Hepatic stellate cell (primary cell): ENCODE results near the gene CCL14.

Source experiments
- DNase-seq: peaks from one replicate; pipeline ENCODE4 v3.0.0; 2011; ENCODE audit warnings: low spot score

CCL14 gene

GRCh38 chr17:35988164-35988563, 1.6 kb upstream of the CCL14 start:
- no peak for DNase-seq

GRCh38 chr17:35984140-35984539, 2.4 kb downstream of the CCL14 start:
- no peak for DNase-seq

- DNase-seq: no peak
Measured at GRCh38 chr17:35982409-35983191, 3.9 kb downstream of the CCL14 start.

GRCh38 chr17:35981908-35982330, 4.6 kb downstream of the CCL14 start:
- no peak for DNase-seq

- no peak for DNase-seq
Measured at GRCh38 chr17:35981246-35981645, 5.3 kb downstream of the CCL14 start, which contains the start of gene CCL16. Gene CCL16, minus strand, starts transcription at chr17:35981497. Its CDS starts 77 bp downstream, at chr17:35981420.

GRCh38 chr17:35978346-35978745, 8.2 kb downstream of the CCL14 start:
- DNase-seq: no peak

GRCh38 chr17:35977509-35977908, 9.0 kb downstream of the CCL14 start:
- no peak for DNase-seq

- DNase-seq: peak; percentile 29
Measured at GRCh38 chr17:35973333-35974260, 12.9 kb downstream of the CCL14 start.

GRCh38 chr17:35972945-35973332, 13.6 kb downstream of the CCL14 start:
- no peak for DNase-seq

- DNase-seq: no peak
Measured at GRCh38 chr17:35972535-35972934, 14.0 kb downstream of the CCL14 start.

GRCh38 chr17:35972066-35972465, 14.5 kb downstream of the CCL14 start:
- DNase-seq: no peak

GRCh38 chr17:35969558-35970380, 16.8 kb downstream of the CCL14 start:
- DNase-seq: peak; percentile 55

- no peak for DNase-seq
Measured at GRCh38 chr17:35968520-35969054, 17.9 kb downstream of the CCL14 start.

GRCh38 chr17:35965272-35965671, 21.3 kb downstream of the CCL14 start:
- no peak for DNase-seq

GRCh38 chr17:35963663-35964062, 22.9 kb downstream of the CCL14 start:
- DNase-seq: no peak

GRCh38 chr17:35953720-35954119, 32.8 kb downstream of the CCL14 start:
- DNase-seq: no peak

GRCh38 chr17:35949401-35949800, 37.1 kb downstream of the CCL14 start:
- DNase-seq: no peak

- DNase-seq: no peak
Measured at GRCh38 chr17:35948092-35948491, 38.4 kb downstream of the CCL14 start.

GRCh38 chr17:35947156-35947585, 39.4 kb downstream of the CCL14 start:
- DNase-seq: no peak

- peak; percentile 18 for DNase-seq
Measured at GRCh38 chr17:35944151-35944550, 42.4 kb downstream of the CCL14 start.

- no peak for DNase-seq
Measured at GRCh38 chr17:35943537-35943936, 43.0 kb downstream of the CCL14 start, which contains the start of gene LYZL6. Gene LYZL6, minus strand, starts transcription at chr17:35943713. Its CDS starts 4,357 bp downstream, at chr17:35939356.
